H9 (cell line): ENCODE data around the gene CARM1. TPM values are rescaled to one million over a fixed set of nuclear protein-coding genes. Genes with fewer than 3 reads are reported as not detected.

Experiments used
- DNase-seq: peaks from one replicate; pipeline ENCODE4 v3.0.0-alpha.2; 2017
- H2AFZ ChIP-seq: one replicate; pipeline ENCODE4 v1.6.1; 2013; ENCODE audit warnings: mild to moderate bottlenecking, low read length, control low read depth, moderate library complexity
- H2AK5ac ChIP-seq: 2 replicates; pipeline ENCODE4 v1.6.1; 2013; ENCODE audit warnings: low read length, control low read depth, mixed read lengths; ENCODE audit not compliant: insufficient read length
- H2BK120ac ChIP-seq: one replicate; pipeline ENCODE4 v1.6.1; 2013; ENCODE audit warnings: low read depth, mild to moderate bottlenecking, low read length, control low read depth, inconsistent platforms; ENCODE audit not compliant: poor library complexity, severe bottlenecking
- H2BK12ac ChIP-seq: 2 replicates; pipeline ENCODE4 v1.6.1; 2013; ENCODE audit warnings: low read length, control low read depth, mixed read lengths, low read depth; ENCODE audit not compliant: insufficient read length
- H2BK15ac ChIP-seq: 2 replicates; pipeline ENCODE4 v1.6.1; 2013; ENCODE audit warnings: low read depth, low read length, control low read depth
- H2BK20ac ChIP-seq: one replicate; pipeline ENCODE4 v1.6.1; 2013; ENCODE audit warnings: low read depth, mild to moderate bottlenecking, low read length, control low read depth, inconsistent platforms; ENCODE audit not compliant: poor library complexity, severe bottlenecking
- H2BK5ac ChIP-seq: 2 replicates; pipeline ENCODE4 v1.6.1; 2013; ENCODE audit warnings: low read length, control low read depth, mixed read lengths; ENCODE audit not compliant: insufficient read length
- H3K14ac ChIP-seq: 2 replicates; pipeline ENCODE4 v1.6.1; 2013; ENCODE audit warnings: low read length, control low read depth; ENCODE audit not compliant: insufficient read depth
- H3K18ac ChIP-seq: 2 replicates; pipeline ENCODE4 v1.6.1; 2013; ENCODE audit warnings: low read depth, mild to moderate bottlenecking, mixed read lengths, low read length, control low read depth; ENCODE audit not compliant: insufficient read length
- H3K23ac ChIP-seq: 2 replicates; pipeline ENCODE4 v1.6.1; 2013; ENCODE audit warnings: low read length, control low read depth, mixed read lengths, low read depth; ENCODE audit not compliant: insufficient read length
- H3K23me2 ChIP-seq: 2 replicates; pipeline ENCODE4 v1.6.1; 2013; ENCODE audit warnings: low read depth, mild to moderate bottlenecking, mixed read lengths, low read length, control low read depth; ENCODE audit not compliant: insufficient read length, poor library complexity, severe bottlenecking
- H3K27ac ChIP-seq: 2 replicates; pipeline ENCODE4 v1.5.1; 2013; ENCODE audit warnings: low read length, control low read depth, mixed read lengths, low read depth; ENCODE audit not compliant: insufficient read length
- H3K27me3 ChIP-seq: 2 replicates; pipeline ENCODE4 v1.6.1; 2013; ENCODE audit warnings: low read length, control low read depth, inconsistent platforms; ENCODE audit not compliant: insufficient read depth
- H3K4ac ChIP-seq: 2 replicates; pipeline ENCODE4 v1.6.1; 2013; ENCODE audit warnings: low read depth, mild to moderate bottlenecking, control low read depth, inconsistent platforms, low read length, moderate library complexity
- H3K4me1 ChIP-seq: 2 replicates; pipeline ENCODE4 v1.6.1; 2013; ENCODE audit warnings: low read length, control low read depth, inconsistent platforms; ENCODE audit not compliant: insufficient read depth
- H3K4me2 ChIP-seq: 2 replicates; pipeline ENCODE4 v1.6.1; 2013; ENCODE audit warnings: low read length, control low read depth, mixed read lengths; ENCODE audit not compliant: insufficient read length, insufficient read depth
- H3K56ac ChIP-seq: 2 replicates; pipeline ENCODE4 v1.6.1; 2013; ENCODE audit warnings: low read depth, mild to moderate bottlenecking, mixed read lengths, low read length, control low read depth; ENCODE audit not compliant: insufficient read length
- H3K79me1 ChIP-seq: 2 replicates; pipeline ENCODE4 v1.6.1; 2013; ENCODE audit warnings: low read depth, mild to moderate bottlenecking, moderate library complexity, low read length, control low read depth, inconsistent platforms; ENCODE audit not compliant: insufficient read depth, poor library complexity, severe bottlenecking
- H3K79me2 ChIP-seq: 2 replicates; pipeline ENCODE4 v1.6.1; 2013; ENCODE audit warnings: low read length, control low read depth, inconsistent platforms; ENCODE audit not compliant: insufficient read depth
- H3K9ac ChIP-seq: 2 replicates; pipeline ENCODE4 v1.6.1; 2013; ENCODE audit warnings: low read length, control low read depth, mixed read lengths; ENCODE audit not compliant: insufficient read length; ENCODE audit errors: extremely low read depth
- H3K9me3 ChIP-seq: one replicate; pipeline ENCODE4 v1.6.1; 2013; ENCODE audit warnings: low read depth, low read length, inconsistent platforms; ENCODE audit not compliant: control insufficient read depth
- H3T11ph ChIP-seq: one replicate; pipeline ENCODE4 v1.6.1; 2013; ENCODE audit warnings: mild to moderate bottlenecking, low read length, control low read depth, inconsistent platforms
- H4K20me1 ChIP-seq: one replicate; pipeline ENCODE4 v1.6.1; 2013; ENCODE audit not compliant: control insufficient read depth, insufficient read length, insufficient read depth
- H4K5ac ChIP-seq: 2 replicates; pipeline ENCODE4 v1.6.1; 2013; ENCODE audit warnings: low read depth, mild to moderate bottlenecking, mixed read lengths, low read length, control low read depth; ENCODE audit not compliant: insufficient read length
- H4K8ac ChIP-seq: replicated peaks from 2 replicates; pipeline ENCODE4 v1.6.1; 2013; ENCODE audit warnings: low read length, control low read depth, mixed read lengths, low read depth; ENCODE audit not compliant: insufficient read length
- H4K91ac ChIP-seq: 2 replicates; pipeline ENCODE4 v1.6.1; 2013; ENCODE audit warnings: low read depth, mild to moderate bottlenecking, moderate library complexity, mixed read lengths, low read length, control low read depth; ENCODE audit not compliant: insufficient read length
- H3K27ac Mint-ChIP-seq, 3 experiments: 2 replicates in 2 of 3; 3 replicates in 1 of 3; pipeline ENCODE4 v1.8.0; 2020 to 2021; ENCODE audit warnings: mixed read lengths in 3 of 3, mild to moderate bottlenecking in 1 of 3, moderate library complexity in 1 of 3
- H3K27me3 Mint-ChIP-seq: 2 replicates; pipeline ENCODE4 v1.8.0; 2021; ENCODE audit warnings: low read depth, mild to moderate bottlenecking, moderate library complexity, mixed read lengths
- H3K36me3 Mint-ChIP-seq, 3 experiments: 2 replicates in 2 of 3; 3 replicates in 1 of 3; pipeline ENCODE4 v1.8.0; 2020 to 2021; ENCODE audit warnings: low read depth in 3 of 3, mixed read lengths in 3 of 3; ENCODE audit not compliant: insufficient read depth in 1 of 3
- H3K4me1 Mint-ChIP-seq, 2 experiments: 2 replicates each; pipeline ENCODE4 v1.8.0; 2020; ENCODE audit warnings: mixed read lengths in 2 of 2
- H3K4me3 Mint-ChIP-seq, 2 experiments: 2 replicates in 1 of 2; 3 replicates in 1 of 2; pipeline ENCODE4 v1.8.0; 2020 to 2021; ENCODE audit warnings: mild to moderate bottlenecking in 2 of 2, mixed read lengths in 2 of 2, moderate library complexity in 1 of 2
- H3K9me3 Mint-ChIP-seq, 2 experiments: 2 replicates in 1 of 2; 3 replicates in 1 of 2; pipeline ENCODE4 v1.8.0; 2020; ENCODE audit warnings: mild to moderate bottlenecking in 2 of 2, mixed read lengths in 2 of 2, moderate library complexity in 1 of 2
- CTCF ChIP-seq: fragments of 200-600 bp; sonication (generic); conservative IDR thresholded peaks from 3 replicates; pipeline ENCODE4 v1.8.0; 2021; ENCODE audit warnings: antibody characterized with exemption, mild to moderate bottlenecking
- WGBS: extraction: QIAGEN DNeasy Blood & Tissue Kit; methylation state at CpG from one replicate; pipeline ENCODE4 v1.1.7; 2013; ENCODE audit warnings: missing lambda C conversion rate, low lambda C conversion rate, mixed read lengths; ENCODE audit not compliant: insufficient read length; ENCODE audit errors: extremely low coverage; 5-methylcytosine and 5-hydroxymethylcytosine counted together
- total RNA-seq: library from RNA; stranded (reverse); gene quantifications from 2 replicates; pipeline ENCODE4 v1.2.1, GENCODE V29; 2021

The CARM1 gene
- total RNA-seq, 1 experiment from 2014 or later: 111 TPM

GRCh38 chr19:10831987-10832938, 39.1 kb upstream of the CARM1 start:
- H3K56ac ChIP-seq: no peak overlapping the region
- no peak overlapping the region for H2AFZ ChIP-seq
- peak overlapping the region in 1 of 3 experiments; percentile 44; a peak in 1 of 7 replicates for H3K27ac Mint-ChIP-seq
- no peaks in the 10 kb centered on the region for H4K20me1 ChIP-seq
- H3K9me3 Mint-ChIP-seq: peaks cover 11% of the 10 kb centered on the region in 2 experiments; a peak in 4 of 5 replicates
- no peak for TF ChIP-seq CTCF
- H4K8ac ChIP-seq: no peak overlapping the region
- no peak overlapping the region for H3T11ph ChIP-seq
- no peak overlapping the region for H3K4ac ChIP-seq
- H2BK120ac ChIP-seq: no peak overlapping the region
- H4K91ac ChIP-seq: no peak overlapping the region
- H2BK5ac ChIP-seq: no peak overlapping the region
- no peaks in the 10 kb centered on the region for H3K79me2 ChIP-seq
- H3K9ac ChIP-seq: no peak overlapping the region
- H3K9me3 ChIP-seq: no peaks in the 10 kb centered on the region
- peaks cover 12% of the 10 kb centered on the region for H3K27me3 Mint-ChIP-seq
- no peak overlapping the region for H3K14ac ChIP-seq
- no peak overlapping the region for H2BK15ac ChIP-seq
- no peaks in the 10 kb centered on the region; the same call in 1 of the 2 replicates for H3K4me1 ChIP-seq
- H3K36me3 Mint-ChIP-seq: peaks cover 3 to 27% (median 17%) of the 10 kb centered on the region in 3 experiments; a peak in 6 of 7 replicates
- no peak overlapping the region for H3K23ac ChIP-seq
- no peak overlapping the region for H3K27ac ChIP-seq
- no peaks in the 10 kb centered on the region for H3K79me1 ChIP-seq
- no peak overlapping the region for H3K4me2 ChIP-seq
- no peaks in the 10 kb centered on the region for H3K23me2 ChIP-seq
- WGBS: no CpG with 5 or more reads among the region's 28 CpGs
- H3K4me3 Mint-ChIP-seq: no peak overlapping the region
- H4K5ac ChIP-seq: no peak overlapping the region
- H2AK5ac ChIP-seq: no peak overlapping the region
- H2BK20ac ChIP-seq: no peak overlapping the region
- no peaks in the 10 kb centered on the region for H3K27me3 ChIP-seq
- no peak overlapping the region for H2BK12ac ChIP-seq
- no peak for DNase-seq
- H3K4me1 Mint-ChIP-seq: peaks cover 0 to 10% of the 10 kb centered on the region in 2 experiments; a peak in 1 of 4 replicates
- no peak overlapping the region for H3K18ac ChIP-seq
